CD4-positive, alpha-beta T cell treated with Interleukin-2 at 100 ng/mL for 4 hours (primary cell): Measurements from ENCODE around the gene PCNX1.
"Not testable (repeated sequence)": the region's sequence is repeated elsewhere in the genome, so short reads cannot be mapped to it uniquely, and the experiment has no call there.

Source experiments
- DNase-seq: peaks from one replicate; pipeline ENCODE4 v3.0.0-alpha.2; 2020; ENCODE audit warnings: low spot score

Gene PCNX1

GRCh38 chr14:70962935-70963334, 55.7 kb downstream of the PCNX1 start:
- no peak for DNase-seq

GRCh38 chr14:70964492-70964891, 57.2 kb downstream of the PCNX1 start:
- DNase-seq = no peak

GRCh38 chr14:70971560-70971959, 64.3 kb downstream of the PCNX1 start:
- DNase-seq = no peak

DNA sequence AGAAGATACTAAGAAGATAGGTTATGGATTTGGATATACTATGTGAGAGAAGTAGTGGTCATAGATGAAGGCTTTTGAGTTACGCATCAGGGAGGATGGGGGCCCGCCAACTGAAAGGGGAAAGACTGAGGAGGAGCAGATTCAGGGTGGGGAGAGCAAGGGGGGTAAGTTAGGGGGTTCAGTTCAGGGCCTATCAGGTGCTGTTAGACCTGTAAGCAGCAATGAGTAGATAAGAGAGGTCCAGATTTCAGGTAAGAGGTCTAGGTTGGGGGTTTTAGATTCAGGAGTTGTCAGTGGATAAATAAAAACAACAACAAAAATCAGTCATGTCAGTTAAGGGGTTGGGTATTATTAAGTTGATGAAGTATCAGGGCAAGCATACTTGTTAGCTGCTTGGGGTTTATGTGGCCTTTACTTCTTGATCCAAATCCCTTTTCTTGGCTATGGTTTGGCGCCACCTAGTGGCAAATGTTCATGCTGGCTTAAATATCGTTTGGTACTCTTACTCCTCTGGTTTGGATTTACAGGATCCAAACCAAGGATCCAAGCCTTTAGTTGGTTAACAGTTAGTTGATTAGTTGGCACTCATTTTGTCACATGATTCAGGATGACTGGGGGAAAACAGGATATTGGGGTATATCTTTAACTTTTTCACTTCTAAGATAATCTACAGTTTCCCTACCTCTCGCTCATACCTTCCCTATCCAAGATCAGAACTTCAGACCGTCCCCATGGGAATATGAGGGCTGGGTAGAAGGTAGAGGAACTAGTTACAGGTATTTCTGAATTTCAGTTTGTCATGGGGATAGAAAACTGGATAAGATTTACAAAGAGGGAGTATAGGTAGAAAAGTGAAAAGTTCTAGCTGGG, 65.1 kb downstream of the PCNX1 start:
- peak; percentile 88 for DNase-seq

DNA sequence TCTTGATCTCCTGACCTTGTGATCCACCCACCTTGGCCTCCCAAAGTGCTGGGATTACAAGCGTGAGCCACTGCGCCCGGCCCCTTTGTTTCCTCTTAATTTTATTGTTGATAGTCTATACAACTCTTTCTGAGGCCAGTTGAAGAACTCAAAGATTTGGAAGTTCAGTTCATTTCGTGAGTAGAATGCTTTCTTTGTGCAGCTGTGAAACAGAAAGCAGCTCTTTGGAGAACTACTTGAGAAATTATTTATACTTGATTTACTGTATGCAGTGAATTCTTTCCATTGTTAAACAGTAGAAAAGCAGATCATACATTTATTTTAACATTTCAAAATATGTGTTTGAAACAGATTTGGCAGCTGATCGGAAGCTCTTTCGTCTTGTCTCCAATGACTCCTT, 69.3 kb downstream of the PCNX1 start:
- DNase-seq = no peak

DNA sequence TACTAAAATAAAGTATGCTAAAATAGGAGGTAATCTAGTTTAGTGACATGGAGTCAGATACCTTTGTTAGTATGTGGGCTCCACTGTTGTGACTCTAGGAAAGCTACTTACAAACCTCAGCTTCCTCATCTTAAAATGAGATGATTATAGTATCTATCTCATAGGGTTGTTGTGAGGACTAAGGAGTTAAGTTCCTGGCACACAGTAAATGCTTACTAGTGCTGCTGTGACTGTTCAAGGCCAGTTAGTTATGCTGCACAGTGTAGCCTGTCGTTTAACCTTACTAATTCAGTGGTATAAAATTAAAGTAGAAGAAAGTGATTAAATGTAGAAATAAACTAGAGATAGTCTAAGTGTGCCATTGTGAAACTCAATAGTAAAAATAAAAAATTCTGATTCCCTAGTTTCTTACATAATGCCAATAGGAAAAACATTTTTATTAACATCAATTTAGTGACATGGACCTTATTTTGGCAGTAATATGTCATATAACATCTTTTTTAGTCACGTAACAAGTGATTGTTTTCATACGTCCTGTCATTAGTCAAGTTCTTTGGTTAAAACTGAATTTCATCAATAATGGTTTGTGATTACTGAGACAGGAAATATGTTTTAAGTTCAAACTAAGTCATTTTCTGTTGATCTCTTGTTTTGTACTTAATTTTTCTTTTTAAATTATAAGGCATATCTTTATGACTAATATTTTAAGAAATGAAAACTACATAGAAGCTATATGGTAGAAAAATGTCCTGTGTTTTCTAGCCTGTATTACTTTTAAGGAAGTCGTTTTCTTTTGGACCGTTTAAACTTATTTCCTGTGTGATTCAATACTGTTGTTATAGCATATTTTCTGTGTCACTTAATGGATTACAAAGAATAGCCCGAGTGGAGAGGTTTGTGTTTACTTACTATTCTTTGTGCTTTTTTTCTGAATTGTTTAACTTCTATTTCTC, 74.0 kb downstream of the PCNX1 start:
- DNase-seq = peak; percentile 50

- DNase-seq = no peak
Observed at GRCh38 chr14:70982200-70982599, 74.9 kb downstream of the PCNX1 start.

DNA sequence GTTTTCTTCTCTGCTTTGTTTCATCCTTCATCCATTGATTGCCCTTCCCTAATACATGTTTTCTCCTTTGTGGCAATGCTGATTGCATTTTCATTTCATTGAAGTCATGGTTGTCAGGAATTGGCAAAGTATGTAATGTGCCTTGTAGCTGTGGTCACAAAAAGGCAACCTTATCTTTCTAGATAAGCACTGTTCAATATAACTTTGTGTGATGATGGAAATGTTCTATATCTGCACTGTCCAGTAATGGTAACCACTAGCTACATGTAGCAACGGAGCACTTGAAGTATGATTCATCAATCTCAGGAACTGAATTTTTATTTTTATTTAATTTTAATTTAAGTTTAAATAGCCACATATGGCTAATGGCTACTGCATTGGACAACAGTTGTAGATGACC, 79.8 kb downstream of the PCNX1 start:
- DNase-seq = no peak

DNA sequence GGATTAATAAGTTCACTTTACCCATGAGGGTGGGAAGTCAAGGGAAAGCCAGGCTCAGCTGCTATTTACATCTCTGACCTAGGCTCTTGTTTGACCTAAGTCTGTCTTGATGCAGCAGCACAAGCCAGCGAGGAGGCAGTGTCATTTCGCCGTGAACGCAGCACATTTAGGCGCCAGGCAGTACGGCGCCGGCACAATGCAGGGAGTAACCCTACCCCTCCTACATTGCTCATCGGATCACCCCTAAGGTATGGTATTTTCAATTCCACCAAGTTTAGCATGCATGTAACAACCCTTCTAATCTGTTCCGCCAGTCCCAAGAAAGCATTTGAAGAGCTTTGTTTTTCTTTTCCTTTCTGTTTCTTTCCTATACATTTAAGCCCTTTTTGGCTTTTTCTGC, 81.2 kb downstream of the PCNX1 start:
- DNase-seq = peak; percentile 39

DNA sequence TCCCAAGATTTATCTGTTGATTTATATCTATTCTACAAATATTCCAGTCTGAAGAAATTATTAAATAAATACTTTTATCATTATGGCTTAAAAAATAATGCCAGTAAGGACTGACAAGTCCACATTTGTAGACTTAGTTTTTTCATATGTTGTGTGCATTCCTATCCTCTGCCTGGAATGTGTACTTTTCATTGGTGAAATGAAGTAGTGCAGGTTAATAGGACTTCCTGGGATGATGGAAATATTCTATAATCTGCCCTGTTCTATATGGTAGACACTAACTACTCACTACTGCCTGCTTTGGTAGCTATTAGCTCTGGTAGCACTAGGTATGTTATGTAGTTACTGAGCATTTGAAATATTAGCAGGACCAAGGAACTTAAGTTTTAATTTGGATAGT, 86.7 kb downstream of the PCNX1 start:
- no peak for DNase-seq

DNA sequence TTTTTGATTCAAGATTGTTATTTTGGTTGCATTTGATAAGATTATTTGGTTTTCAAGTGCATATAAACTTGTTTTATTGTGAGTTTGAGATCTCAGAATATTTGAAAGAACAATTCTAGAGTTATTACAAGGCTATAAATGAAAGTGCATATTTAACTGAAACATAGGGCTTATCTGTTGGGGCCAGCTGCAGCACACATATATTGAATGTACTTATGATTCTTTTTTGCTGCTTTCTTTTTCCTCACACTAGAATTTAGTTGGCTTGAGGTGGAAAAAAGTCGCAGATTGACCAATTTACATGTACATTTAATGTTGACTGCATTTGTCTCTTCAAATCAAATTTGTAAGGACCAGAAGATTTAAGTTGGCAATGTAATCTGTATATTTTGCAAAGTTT, 88.0 kb downstream of the PCNX1 start:
- no peak for DNase-seq

DNA sequence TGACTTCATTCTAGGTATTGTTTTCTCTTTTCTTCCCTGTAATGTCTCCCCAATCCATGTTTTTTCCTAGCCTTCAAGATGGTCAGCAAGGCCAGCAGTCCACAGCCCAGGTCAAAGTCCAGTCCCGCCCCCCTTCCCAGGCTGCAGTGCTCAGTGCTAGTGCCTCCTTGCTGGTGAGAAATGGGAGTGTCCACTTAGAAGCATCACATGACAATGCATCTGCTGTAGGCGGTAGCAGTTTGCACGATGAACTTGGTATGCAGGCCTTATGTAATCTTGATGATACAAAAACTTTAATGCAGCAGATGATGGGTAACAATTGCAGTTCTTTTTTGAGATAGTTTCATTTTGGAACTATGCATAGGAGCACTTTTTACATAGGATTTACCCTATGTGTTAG, 88.4 kb downstream of the PCNX1 start:
- DNase-seq = no peak

DNA sequence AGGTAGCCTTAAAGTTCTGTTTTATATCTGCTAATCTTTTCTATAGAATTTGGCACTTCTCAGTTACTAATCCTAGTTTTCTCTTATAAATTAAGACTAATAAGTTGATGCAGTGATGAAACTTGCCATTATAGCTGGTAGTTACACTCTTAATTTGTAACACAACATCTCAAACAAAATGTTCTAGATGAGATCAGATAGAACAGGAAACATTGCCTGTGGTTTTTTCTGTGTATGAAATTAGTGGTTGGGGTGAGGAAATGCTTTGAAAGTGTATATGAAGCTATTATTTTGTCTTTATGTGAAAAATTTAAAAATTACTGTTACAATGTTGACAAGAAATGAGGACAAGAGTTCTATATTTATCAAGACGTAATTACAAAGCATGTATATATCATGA, 91.9 kb downstream of the PCNX1 start:
- peak; percentile 64 for DNase-seq

DNA sequence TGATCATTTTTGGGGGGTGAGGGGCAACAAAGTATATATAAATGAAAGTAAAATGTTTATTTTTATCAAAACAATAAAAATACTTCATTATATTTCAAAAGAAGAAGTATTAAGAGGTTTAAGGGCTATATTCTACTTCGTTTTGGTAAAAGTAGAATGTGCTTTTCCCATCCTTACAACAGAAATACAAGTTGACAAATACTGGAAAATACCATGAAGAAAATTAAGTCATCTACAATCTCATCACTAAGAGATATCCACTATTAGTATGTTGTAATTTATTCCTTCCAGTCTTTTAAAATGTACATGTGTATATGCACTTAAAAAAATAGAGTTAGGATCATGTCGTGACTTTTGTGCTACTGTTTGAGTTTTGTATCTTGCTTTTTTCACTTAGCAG, 92.8 kb downstream of the PCNX1 start:
- no peak for DNase-seq

DNA sequence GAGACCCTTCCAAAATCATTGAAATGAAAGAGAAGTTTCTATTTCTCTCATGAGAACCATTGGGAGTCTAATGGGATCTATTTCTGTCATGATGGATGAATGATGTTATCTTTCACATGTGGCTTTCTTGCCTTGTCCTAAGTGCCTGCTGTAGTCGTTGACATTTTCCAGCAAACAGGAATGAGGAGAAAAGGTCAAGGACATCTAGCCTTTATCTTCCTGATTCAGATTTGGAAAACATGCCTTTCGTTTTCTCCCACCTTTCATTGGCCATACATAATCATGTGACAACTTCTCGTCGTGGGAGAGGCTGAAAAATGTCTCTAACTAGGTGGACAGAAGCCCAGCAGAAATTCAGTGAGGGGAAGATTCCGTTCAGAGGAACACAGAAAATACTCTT, 94.5 kb downstream of the PCNX1 start:
- DNase-seq = no peak

- no peak for DNase-seq
Observed at GRCh38 chr14:71003156-71003555, 95.9 kb downstream of the PCNX1 start.

DNA sequence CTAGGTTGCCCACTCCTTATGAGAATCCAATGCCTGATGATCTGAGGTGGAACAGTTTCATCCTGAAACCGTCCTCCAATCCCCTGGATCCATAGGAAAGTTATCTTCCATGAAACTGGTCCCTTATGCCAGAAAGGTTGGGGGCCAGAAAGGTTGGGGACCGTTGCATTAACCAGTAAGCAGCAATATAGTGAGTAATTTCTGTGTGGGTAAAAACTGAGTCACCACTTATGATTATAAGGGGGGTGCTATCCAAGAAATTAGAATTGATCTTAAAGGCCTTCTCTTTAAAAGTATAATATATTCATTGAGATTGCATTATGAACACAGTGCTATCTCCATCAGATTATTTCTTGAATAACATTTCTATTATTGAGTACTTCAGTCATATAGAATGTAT, 97.2 kb downstream of the PCNX1 start:
- no peak for DNase-seq

GRCh38 chr14:71005076-71005475, 97.8 kb downstream of the PCNX1 start:
- no peak for DNase-seq

DNA sequence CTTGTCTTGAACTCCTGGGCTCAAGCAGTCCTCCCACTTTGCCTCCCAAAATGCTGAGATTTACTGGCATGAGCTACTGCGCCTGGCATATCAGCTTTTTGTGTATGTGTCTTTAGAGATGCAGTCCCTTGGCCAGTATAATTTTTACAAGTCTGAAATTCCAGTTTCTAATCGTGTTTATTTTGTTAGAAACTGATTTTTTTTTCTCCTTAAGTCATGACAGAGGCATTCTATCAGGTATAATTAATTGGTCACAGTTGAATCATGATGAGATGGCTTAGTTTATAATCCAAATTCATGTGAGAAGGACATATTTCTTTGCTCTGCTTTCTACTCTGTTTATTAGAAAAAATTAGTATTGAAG, 98.9 kb downstream of the PCNX1 start:
- DNase-seq = no peak

DNA sequence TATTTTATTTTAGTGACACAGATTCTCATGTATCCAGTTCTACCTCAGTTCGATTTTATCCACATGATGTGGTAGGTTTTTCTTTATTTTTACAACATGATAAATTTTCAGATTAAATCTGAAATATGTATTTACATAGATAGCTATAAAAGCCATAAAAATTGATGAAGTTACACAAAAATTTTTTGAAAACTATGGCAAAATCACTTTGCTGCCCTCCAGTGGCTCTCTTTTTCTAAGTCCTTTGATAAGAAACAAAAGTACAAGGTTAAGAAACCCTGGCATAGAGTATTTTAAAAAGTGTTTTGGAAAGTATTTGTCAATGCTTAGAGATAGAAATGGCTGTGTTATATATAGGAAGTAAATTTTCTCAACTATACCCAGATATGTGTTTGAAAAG, 104.2 kb downstream of the PCNX1 start:
- DNase-seq = peak; percentile 41

- no peak for DNase-seq
Observed at GRCh38 chr14:71012888-71013287, 105.6 kb downstream of the PCNX1 start.

DNA sequence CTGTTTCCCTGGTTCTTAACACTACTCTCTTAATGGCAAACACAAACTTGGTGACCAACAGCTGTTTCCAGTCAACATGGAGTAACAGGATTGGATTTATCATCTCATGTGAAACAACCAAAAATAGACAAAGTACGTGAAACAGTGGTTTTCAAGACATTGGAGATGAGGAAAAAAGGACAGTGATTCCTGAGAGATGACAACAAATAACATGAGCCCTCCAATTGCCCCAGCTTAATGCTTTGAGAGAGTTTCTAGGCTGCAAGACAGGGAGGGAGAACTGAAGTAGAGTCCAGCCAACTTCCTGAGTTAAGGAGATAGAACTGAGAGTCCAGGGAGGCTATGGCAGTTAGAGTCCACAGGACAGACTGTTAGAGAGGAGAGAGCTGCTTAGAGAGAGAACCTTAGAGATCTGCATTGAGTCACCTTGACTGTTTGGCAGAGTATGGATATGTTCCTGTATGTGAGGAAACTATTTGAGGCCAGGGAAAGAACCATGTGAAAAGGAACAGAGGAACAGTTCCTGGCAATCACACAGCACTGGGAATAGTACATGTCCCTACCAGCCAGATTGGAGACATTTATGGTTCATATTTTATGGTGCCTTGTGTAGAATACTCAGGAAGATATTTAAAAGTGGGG, 106.4 kb downstream of the PCNX1 start:
- no peak for DNase-seq

DNA sequence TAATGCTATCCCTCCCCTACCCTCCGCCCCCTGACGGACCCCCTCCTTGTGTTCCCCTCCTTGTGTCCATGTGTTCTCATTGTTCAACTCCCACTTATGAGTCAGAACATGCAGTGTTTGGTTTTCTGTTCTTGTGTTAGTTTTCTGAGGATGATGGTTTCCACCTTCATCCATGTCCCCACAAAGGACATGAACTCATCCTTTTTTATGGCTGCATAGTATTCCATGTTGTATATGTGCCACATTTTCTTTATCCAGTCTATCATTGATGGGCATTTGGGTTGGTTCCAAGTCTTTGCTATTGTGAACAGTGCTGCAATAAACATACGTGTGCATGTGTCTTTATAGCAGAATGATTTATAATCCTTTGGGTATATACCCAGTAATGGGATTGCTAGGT, 112.7 kb downstream of the PCNX1 start:
- not testable (repeated sequence) for DNase-seq
